ENCODE measurements around the gene TESMIN. TPM values are rescaled to one million over a fixed set of nuclear protein-coding genes. Genes with fewer than 3 reads are reported as not detected.

TESMIN gene
- total RNA-seq, 1 donor from 2014 or later: 5.5 TPM

DNA sequence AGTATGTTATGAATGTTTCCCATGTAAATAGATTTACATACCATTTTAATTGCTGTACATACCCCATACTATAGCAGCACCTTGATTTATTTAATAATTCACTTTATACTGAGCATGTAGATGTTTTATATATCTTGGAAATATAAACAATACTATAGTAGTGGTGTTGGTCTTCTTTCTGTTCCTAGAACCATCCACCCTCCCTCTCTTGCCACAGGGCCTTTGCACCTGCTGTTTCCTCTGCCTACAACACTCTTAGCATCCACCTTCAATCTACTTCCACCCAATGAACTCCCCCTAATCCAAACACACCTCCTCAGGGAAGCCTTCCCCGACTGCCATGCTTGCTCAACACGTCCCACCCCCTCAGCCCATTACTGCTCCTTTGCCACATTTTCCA, 30.2 kb downstream of the TESMIN start:
- H3K9me3 Mint-ChIP-seq: no peaks in the 10 kb centered on the region
- intact Hi-C loops (cut with micrococcal nuclease): no loop called here
- H3K4me3 Mint-ChIP-seq (ENCODE audit: low read depth): no peak overlapping the region
- H3K27ac Mint-ChIP-seq: no peak overlapping the region
- DNase-seq (ENCODE audit: low spot score): no peak
- H3K27me3 Mint-ChIP-seq (ENCODE audit: low read depth): peaks cover 20% of the 10 kb centered on the region
- no peaks in the 10 kb centered on the region for H3K36me3 Mint-ChIP-seq (ENCODE audit: low read depth)
- no peaks in the 10 kb centered on the region for H3K4me1 Mint-ChIP-seq (ENCODE audit: low read depth)

DNA sequence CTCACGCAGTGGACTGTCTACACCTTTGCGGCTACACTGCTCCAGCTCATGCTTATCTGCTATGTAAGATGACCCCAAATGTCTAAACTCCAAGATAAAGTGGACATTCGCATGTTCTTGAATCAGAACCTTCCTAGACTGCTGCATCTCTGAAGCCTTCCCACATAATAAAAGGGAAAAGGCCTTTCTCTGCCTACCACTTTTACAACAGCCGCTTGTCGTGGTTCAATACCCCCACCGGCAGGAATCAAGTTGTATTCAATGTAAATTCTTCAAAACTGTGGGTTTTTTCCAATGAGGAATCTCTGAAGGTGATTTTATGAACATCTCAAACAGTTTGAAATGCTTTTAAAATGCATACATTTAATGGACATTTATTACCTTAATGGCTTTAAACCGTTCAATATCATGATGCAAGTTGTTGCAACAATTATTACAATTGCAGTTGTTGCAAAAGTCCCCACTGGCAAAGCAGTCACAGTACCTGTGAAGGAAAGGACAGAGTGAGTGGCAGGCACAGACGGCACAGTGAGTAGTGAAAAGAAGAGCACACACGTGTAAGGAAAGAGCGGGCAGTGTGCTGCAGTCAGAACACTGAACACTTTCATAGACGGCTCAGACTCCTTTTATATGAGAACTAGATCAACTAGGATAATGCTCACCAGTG, 35.7 kb downstream of the TESMIN start:
- H3K27me3 Mint-ChIP-seq (ENCODE audit: low read depth): peaks cover 12% of the 10 kb centered on the region
- no peaks in the 10 kb centered on the region for H3K36me3 Mint-ChIP-seq (ENCODE audit: low read depth)
- H3K27ac Mint-ChIP-seq: no peak overlapping the region
- intact Hi-C loops (cut with micrococcal nuclease): no loop called here
- H3K4me3 Mint-ChIP-seq (ENCODE audit: low read depth): no peak overlapping the region
- H3K9me3 Mint-ChIP-seq: no peaks in the 10 kb centered on the region
- DNase-seq (ENCODE audit: low spot score): no peak
- H3K4me1 Mint-ChIP-seq (ENCODE audit: low read depth): no peaks in the 10 kb centered on the region

DNA sequence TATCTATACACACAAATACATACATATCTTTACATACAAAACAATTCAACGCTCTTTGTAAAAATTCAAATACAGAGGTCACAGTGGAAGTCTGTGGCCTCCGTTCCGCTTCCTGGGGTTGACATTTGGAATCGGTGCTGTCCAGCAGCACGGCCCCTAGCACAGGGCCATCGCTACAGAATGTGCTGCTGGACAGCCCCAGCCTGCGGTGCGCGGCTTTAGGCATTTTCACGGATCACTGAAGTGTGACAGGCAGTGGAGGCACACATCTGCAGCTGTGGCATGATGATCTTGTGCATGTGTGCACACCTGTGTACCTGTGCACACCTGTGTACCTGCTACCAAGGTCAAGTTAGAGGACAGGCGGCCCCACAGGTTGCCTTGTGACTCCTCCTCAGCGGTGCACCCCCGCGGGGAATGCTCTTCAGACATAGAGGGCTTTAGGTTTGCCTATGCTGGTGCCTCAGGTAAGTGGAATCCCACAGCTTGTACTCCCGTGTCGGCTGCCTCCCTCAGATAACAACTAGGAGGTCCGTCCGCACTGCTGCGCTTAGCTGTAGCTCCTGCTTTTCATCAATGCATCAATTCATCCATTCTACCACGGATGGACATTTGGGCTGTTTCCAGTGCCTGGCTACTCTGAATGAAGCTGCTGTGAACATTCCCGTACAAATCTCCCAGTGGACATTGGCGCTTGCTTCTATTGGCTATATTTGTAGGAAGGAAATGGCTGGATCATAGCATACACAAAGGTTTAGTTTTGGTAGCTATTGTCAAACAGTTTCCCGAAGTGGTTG, 37.1 kb downstream of the TESMIN start:
- intact Hi-C loops (cut with micrococcal nuclease): no loop called here
- Mint-ChIP-seq H3K9me3 (no peaks in the 10 kb centered on the region), H3K36me3 (ENCODE audit: low read depth) (no peaks in the 10 kb centered on the region), H3K4me1 (ENCODE audit: low read depth) (no peaks in the 10 kb centered on the region), H3K4me3 (ENCODE audit: low read depth) (no peak overlapping the region), H3K27me3 (ENCODE audit: low read depth) (peaks cover 4% of the 10 kb centered on the region), H3K27ac (no peak overlapping the region)
- no peak for DNase-seq (ENCODE audit: low spot score)

DNA sequence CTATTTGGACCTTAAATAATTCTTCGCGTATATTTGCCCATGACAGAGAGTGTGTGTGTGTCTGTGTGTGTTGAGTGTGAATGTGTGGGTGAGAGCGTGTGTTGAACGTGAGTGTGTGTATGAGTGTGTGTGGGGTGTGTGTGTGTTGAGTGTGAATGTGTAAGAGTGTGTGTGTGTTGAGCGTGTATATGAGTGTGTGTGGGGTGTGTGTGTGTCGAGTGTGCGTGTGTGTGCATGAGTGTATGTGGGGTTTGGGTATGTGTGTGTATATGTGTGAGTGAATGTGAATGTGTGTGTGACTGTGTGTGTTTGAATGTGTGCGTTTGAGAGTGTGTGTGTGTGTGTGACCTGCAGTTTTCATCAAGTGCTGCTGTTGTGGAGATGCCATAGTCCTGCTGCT, 40.2 kb downstream of the TESMIN start:
- no peak overlapping the region for H3K4me3 Mint-ChIP-seq (ENCODE audit: low read depth)
- H3K9me3 Mint-ChIP-seq: no peaks in the 10 kb centered on the region
- DNase-seq (ENCODE audit: low spot score): no peak
- no peaks in the 10 kb centered on the region for H3K36me3 Mint-ChIP-seq (ENCODE audit: low read depth)
- intact Hi-C loops (cut with micrococcal nuclease): no loop called here
- no peaks in the 10 kb centered on the region for H3K4me1 Mint-ChIP-seq (ENCODE audit: low read depth)
- no peaks in the 10 kb centered on the region for H3K27me3 Mint-ChIP-seq (ENCODE audit: low read depth)
- no peak overlapping the region for H3K27ac Mint-ChIP-seq

DNA sequence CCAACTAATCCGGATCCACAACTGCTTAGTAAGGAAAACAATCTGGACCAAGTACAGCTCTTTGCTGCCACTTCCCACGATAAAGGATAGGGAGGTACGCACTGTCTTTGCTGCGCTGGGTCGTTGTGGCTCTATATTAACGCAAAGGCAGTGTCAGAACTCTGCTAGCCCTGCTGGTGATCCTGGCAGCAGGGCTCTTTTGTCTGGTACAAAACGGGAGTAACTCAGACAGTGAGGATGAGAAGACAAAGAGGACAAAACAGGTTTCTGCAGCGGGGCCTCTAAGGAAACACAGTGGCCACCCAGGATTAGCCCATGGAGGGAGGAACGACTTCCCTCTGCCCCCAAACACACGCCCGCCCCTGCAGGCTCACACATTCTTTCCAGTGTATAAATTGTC, 40.9 kb downstream of the TESMIN start:
- no peak for DNase-seq (ENCODE audit: low spot score)
- Mint-ChIP-seq H3K4me3 (ENCODE audit: low read depth) (no peak overlapping the region), H3K27ac (no peak overlapping the region), H3K36me3 (ENCODE audit: low read depth) (no peaks in the 10 kb centered on the region), H3K9me3 (no peaks in the 10 kb centered on the region), H3K4me1 (ENCODE audit: low read depth) (no peaks in the 10 kb centered on the region), H3K27me3 (ENCODE audit: low read depth) (no peaks in the 10 kb centered on the region)
- intact Hi-C loops (cut with micrococcal nuclease): no loop called here

DNA sequence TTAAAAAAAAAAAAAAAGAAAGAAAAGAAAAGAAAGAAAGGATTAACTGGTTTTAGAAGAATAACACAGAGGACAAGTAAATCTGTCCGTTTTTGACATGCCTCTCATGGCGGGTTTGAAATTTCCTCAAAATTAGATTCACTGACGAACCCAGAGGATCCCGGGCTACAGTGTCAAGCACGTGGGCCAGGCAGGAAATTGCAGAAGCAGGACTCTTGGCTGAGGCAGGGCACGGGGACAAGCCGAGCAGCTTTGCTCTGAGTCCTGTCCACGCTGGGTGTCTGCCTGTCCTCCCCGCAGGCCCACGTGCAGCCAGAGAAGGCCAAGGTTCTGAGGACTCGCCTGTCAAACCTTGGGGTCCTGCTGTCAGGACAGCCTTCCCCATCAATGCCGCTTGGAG, 42.3 kb downstream of the TESMIN start:
- Mint-ChIP-seq H3K36me3 (ENCODE audit: low read depth) (no peaks in the 10 kb centered on the region), H3K4me1 (ENCODE audit: low read depth) (no peaks in the 10 kb centered on the region), H3K4me3 (ENCODE audit: low read depth) (no peak overlapping the region), H3K27me3 (ENCODE audit: low read depth) (no peaks in the 10 kb centered on the region), H3K27ac (no peak overlapping the region), H3K9me3 (no peaks in the 10 kb centered on the region)
- intact Hi-C loops (cut with micrococcal nuclease): no loop called here
- DNase-seq (ENCODE audit: low spot score): no peak

DNA sequence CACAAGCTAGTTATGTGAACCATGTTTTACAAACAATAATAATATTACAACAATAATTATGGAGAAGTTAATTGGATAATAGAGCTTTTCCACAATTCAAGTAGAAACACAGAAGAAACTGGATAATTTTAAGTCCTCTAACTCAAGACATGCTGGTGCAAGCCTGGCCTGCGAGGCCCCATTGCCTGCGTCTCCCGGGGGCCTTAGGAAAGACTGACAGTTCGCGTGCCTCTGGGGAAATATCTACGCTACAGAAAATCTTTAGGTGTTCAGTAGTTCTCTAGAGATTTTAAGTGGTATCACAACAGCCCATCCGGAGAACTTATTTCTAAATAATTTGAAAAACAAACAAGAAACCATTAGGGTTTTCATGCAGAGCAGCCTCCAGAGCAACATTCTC, 43.8 kb downstream of the TESMIN start:
- Mint-ChIP-seq H3K27me3 (ENCODE audit: low read depth) (peaks cover 3% of the 10 kb centered on the region), H3K9me3 (no peaks in the 10 kb centered on the region)

DNA sequence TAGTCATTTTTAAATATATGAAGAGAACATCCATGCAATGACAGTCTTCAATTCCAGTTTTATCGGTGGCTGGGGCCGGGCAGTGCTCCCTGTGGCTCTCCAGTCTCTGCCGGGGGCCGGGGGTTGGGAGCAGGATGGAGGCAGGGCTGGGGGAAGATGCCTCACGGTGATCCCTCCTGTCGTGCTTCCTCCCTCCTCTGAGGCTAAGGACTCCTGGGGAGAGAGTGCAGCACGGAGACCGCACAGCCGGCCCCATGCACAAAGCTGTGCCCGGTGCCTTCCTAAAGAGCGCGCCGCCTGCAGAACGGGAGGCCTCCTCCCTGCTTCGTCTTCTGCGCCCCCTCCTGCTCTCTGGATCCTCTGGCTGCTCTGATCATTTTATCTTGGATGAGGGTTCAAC, 46.4 kb downstream of the TESMIN start:
- no peaks in the 10 kb centered on the region for H3K36me3 Mint-ChIP-seq (ENCODE audit: low read depth)
- H3K4me1 Mint-ChIP-seq (ENCODE audit: low read depth): no peaks in the 10 kb centered on the region
- peaks cover 6% of the 10 kb centered on the region for H3K27me3 Mint-ChIP-seq (ENCODE audit: low read depth)
- H3K27ac Mint-ChIP-seq: no peak overlapping the region
- H3K9me3 Mint-ChIP-seq: no peaks in the 10 kb centered on the region
- intact Hi-C loops (cut with micrococcal nuclease): no loop called here
- H3K4me3 Mint-ChIP-seq (ENCODE audit: low read depth): no peak overlapping the region
- DNase-seq (ENCODE audit: low spot score): no peak

More for the DNA sequence above, 43.8 kb downstream of the TESMIN start:
- no peak overlapping the region for H3K4me3 Mint-ChIP-seq (ENCODE audit: low read depth)
- no peak overlapping the region for H3K27ac Mint-ChIP-seq
- no peaks in the 10 kb centered on the region for H3K36me3 Mint-ChIP-seq (ENCODE audit: low read depth)
- intact Hi-C loops (cut with micrococcal nuclease): no loop called here
- H3K4me1 Mint-ChIP-seq (ENCODE audit: low read depth): no peaks in the 10 kb centered on the region
- no peak for DNase-seq (ENCODE audit: low spot score)

DNA sequence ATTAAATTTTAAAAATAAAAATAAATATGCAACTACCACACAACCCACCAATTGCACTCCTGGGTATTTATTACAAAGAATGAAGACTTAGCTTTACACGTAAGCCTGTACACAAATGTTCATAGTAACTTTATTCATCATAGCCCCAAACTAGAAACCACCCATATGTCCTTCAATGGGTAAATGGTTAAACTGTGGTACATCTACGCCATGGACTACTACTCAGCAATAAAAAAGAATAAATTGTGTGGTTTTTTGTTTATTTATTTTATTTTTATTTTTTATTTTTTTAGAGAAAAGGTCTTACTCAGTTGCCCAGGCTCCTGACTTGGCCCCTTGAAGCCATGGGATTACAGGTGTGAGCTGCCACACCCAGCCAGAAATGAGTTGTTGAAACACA, 52.3 kb downstream of the TESMIN start:
- intact Hi-C loops (cut with micrococcal nuclease): no loop called here
- no peak for DNase-seq (ENCODE audit: low spot score)
- H3K4me1 Mint-ChIP-seq (ENCODE audit: low read depth): no peaks in the 10 kb centered on the region
- peaks cover 6% of the 10 kb centered on the region for H3K9me3 Mint-ChIP-seq
- H3K36me3 Mint-ChIP-seq (ENCODE audit: low read depth): no peaks in the 10 kb centered on the region
- H3K27me3 Mint-ChIP-seq (ENCODE audit: low read depth): peaks cover 30% of the 10 kb centered on the region
- H3K27ac Mint-ChIP-seq: no peak overlapping the region
- no peak overlapping the region for H3K4me3 Mint-ChIP-seq (ENCODE audit: low read depth)

DNA sequence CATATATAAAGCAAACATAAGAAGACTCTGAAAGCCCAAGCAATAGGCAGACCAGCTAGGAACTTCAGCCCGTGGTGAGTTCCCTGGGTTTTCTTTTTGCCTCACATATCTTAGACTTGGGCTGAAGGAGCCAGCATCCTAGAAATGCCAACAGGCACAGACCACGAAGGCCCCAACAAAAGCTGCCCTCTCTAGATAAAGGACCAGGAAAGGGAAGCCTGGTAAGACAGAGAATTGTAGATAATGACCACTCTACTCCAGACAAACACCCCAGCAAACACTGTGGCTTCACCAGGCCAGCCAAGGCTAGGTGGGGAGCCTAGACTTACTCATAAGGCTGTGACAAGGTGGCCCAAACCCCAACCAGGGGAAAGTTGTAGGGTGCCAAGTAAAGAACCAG, 55.8 kb downstream of the TESMIN start:
- Mint-ChIP-seq H3K4me3 (ENCODE audit: low read depth) (no peak overlapping the region), H3K9me3 (peaks cover 6% of the 10 kb centered on the region), H3K27ac (no peak overlapping the region), H3K36me3 (ENCODE audit: low read depth) (no peaks in the 10 kb centered on the region), H3K27me3 (ENCODE audit: low read depth) (peaks cover 32% of the 10 kb centered on the region), H3K4me1 (ENCODE audit: low read depth) (peaks cover 9% of the 10 kb centered on the region)
- no peak for DNase-seq (ENCODE audit: low spot score)
- intact Hi-C loops (cut with micrococcal nuclease): no loop called here

DNA sequence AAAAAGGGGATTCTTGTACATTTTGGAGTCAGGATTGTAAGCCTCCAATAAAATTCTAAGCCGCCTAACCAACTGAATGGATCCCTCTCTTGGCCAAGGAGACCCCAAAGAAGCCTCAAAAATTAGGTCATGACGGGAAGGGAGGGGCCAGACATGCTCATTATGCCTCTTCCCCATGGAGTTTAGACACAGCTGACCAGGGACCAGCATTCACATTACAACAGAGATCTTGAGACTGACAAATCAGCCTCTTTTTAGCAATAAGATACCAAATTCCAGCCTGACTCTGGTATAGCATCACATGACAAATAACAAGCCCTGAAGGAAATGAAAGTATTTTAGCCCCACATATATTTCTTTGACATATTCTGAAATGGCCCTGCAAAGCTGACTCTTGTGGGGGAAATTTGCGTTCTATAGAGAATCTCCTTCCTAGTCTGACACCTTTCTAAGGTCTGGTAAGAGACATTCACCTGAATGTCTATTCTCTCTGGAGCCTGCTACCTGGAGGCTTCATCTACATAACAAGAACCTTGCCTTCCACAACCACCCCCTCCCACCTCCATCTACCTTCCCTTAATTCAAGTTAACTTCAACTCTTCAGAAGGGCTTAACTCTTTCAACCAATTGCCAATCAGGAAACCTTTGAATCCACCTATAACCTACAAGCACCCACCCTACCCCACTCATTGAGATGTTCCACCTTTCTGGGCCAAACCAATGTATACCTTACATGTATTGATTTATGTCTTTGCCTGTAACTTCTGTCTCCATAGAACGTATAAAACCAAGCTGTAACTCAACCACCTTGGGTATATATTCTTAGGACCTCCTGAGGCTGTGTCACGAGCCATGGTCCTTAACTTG, 56.7 kb downstream of the TESMIN start:
- peaks cover 38% of the 10 kb centered on the region for H3K27me3 Mint-ChIP-seq (ENCODE audit: low read depth)
- no peak for DNase-seq (ENCODE audit: low spot score)
- H3K4me3 Mint-ChIP-seq (ENCODE audit: low read depth): no peak overlapping the region
- H3K4me1 Mint-ChIP-seq (ENCODE audit: low read depth): peaks cover 17% of the 10 kb centered on the region
- intact Hi-C loops (cut with micrococcal nuclease): no loop called here
- no peak overlapping the region for H3K27ac Mint-ChIP-seq
- H3K9me3 Mint-ChIP-seq: peaks cover 6% of the 10 kb centered on the region
- no peaks in the 10 kb centered on the region for H3K36me3 Mint-ChIP-seq (ENCODE audit: low read depth)

DNA sequence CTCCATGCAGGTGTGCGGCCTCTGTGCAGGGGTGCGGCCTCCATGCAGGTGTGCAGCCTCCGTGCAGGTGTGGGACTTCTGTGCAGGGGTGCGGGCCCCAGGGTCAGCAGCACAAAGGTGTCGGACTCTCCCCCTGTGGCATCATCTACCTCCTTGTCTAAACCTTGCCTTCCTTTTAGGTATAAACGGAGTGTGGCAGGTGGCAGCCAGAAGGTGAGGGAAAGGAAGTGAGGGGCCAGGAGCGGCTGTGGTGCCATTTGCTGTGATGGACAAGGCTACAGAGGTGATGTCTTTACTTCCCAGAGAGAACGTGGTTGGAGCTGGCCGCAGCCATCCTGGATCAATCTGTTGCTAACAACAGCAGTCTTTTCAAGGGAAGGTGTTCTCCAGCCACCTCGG, 57.8 kb downstream of the TESMIN start:
- no peak overlapping the region for H3K4me3 Mint-ChIP-seq (ENCODE audit: low read depth)
- H3K9me3 Mint-ChIP-seq: peaks cover 6% of the 10 kb centered on the region
- no peak overlapping the region for H3K27ac Mint-ChIP-seq
- H3K4me1 Mint-ChIP-seq (ENCODE audit: low read depth): peaks cover 18% of the 10 kb centered on the region
- DNase-seq (ENCODE audit: low spot score): no peak
- intact Hi-C loops (cut with micrococcal nuclease): no loop called here
- H3K27me3 Mint-ChIP-seq (ENCODE audit: low read depth): peaks cover 44% of the 10 kb centered on the region
- H3K36me3 Mint-ChIP-seq (ENCODE audit: low read depth): no peaks in the 10 kb centered on the region

All from activated T-helper 2 cell treated with anti-CD3 and anti-CD28 coated beads, Interferon-gamma antibody, Interleukin-2, Interleukin-4, amounts not matched to agents 10 μg/mL and 5 μg/mL and 100 μg/mL, durations not matched to agents 14 hours and 24 hours and 36 hours (primary cell).